ENCODE data around the gene TRIP13. TPM values are rescaled to one million over a fixed set of nuclear protein-coding genes. Genes with fewer than 3 reads are reported as not detected.
"Not testable (repeated sequence)": the region's sequence is repeated elsewhere in the genome, so short reads cannot be mapped to it uniquely, and the experiment has no call there.

The TRIP13 gene
- polyA plus RNA-seq, 1 donor from 2014 or later: 2.1 TPM

GRCh38 chr5:916441-917293 lies 24.0 kb downstream of the TRIP13 start:
- Histone ChIP-seq H3K79me2 (replicated peaks; ENCODE audit: insufficient read depth, low read length) (no peaks in the 10 kb centered on the region), H3K27me3 (ENCODE audit: insufficient read depth, low read depth, low read length) (no peaks in the 10 kb centered on the region), H3F3A (ENCODE audit: insufficient read depth, low read length, poor library complexity, severe bottlenecking) (no peaks in the 10 kb centered on the region), H3K9me2 (ENCODE audit: insufficient read depth, low read length) (no peaks in the 10 kb centered on the region), H2AFZ (ENCODE audit: low read depth, low read length) (no peak overlapping the region), H3K36me3 (ENCODE audit: insufficient read depth, low read length) (no peaks in the 10 kb centered on the region), H3K27ac (ENCODE audit: low read length) (no peak overlapping the region), H3K4me3 (ENCODE audit: low read length) (no peak overlapping the region), H4K20me1 (ENCODE audit: insufficient read depth) (no peaks in the 10 kb centered on the region), H3K9me3 (ENCODE audit: low read length) (no peaks in the 10 kb centered on the region), H3K4me2 (ENCODE audit: low read length) (no peak overlapping the region), H3K9ac (ENCODE audit: low read length) (no peak overlapping the region)
- TF ChIP-seq TAF1 (IDR thresholded peaks at IDR 0.05; ENCODE audit: low read depth) (no peak), EZH2 (IDR thresholded peaks at IDR 0.05; ENCODE audit: borderline replicate concordance, insufficient read depth, low read length, poor library complexity, severe bottlenecking) (no peak), RAD21 (conservative IDR thresholded peaks at IDR 0.05) (no peak), POLR2AphosphoS5 (IDR thresholded peaks at IDR 0.05) (no peak), REST (IDR thresholded peaks at IDR 0.05; ENCODE audit: borderline replicate concordance) (no peak), MXI1 (conservative IDR thresholded peaks at IDR 0.05; ENCODE audit: poor library complexity, severe bottlenecking) (no peak), EP300 (conservative IDR thresholded peaks at IDR 0.05; ENCODE audit: poor library complexity, severe bottlenecking) (no peak), CTCF (IDR thresholded peaks at IDR 0.05; ENCODE audit: poor library complexity, severe bottlenecking) (no peak), SMC3 (conservative IDR thresholded peaks at IDR 0.05; ENCODE audit: poor library complexity) (no peak)

- not testable (repeated sequence) for H3K27me3 ChIP-seq (ENCODE audit: insufficient read depth, low read depth, low read length); H3K9me2 ChIP-seq (ENCODE audit: insufficient read depth, low read length); H3K27ac ChIP-seq (ENCODE audit: low read length); H3K4me2 ChIP-seq (ENCODE audit: low read length); H3K36me3 ChIP-seq (ENCODE audit: insufficient read depth, low read length); H2AFZ ChIP-seq (ENCODE audit: low read depth, low read length); H3K4me3 ChIP-seq (ENCODE audit: low read length); H3F3A ChIP-seq (ENCODE audit: insufficient read depth, low read length, poor library complexity, severe bottlenecking); H3K79me2 ChIP-seq (replicated peaks; ENCODE audit: insufficient read depth, low read length); H4K20me1 ChIP-seq (ENCODE audit: insufficient read depth); H3K9ac ChIP-seq (ENCODE audit: low read length); H3K9me3 ChIP-seq (ENCODE audit: low read length)
These were observed 26.0 kb downstream of the TRIP13 start for GRCh38 chr5:918717-919116.
